Activated CD8-positive, alpha-beta memory T cell treated with anti-CD3 and anti-CD28 coated beads, Interleukin-2, amount 50 U/mL, for 1 hour (primary cell): ENCODE data around the gene DYNLT2.
A peak's percentile ranks its signal among the peaks of the same experiment; 100 is the strongest.

Experiments
- DNase-seq: peaks from one replicate; pipeline ENCODE4 v3.0.0-alpha.2; 2020; ENCODE audit errors: extremely low read depth

Gene DYNLT2

DNA sequence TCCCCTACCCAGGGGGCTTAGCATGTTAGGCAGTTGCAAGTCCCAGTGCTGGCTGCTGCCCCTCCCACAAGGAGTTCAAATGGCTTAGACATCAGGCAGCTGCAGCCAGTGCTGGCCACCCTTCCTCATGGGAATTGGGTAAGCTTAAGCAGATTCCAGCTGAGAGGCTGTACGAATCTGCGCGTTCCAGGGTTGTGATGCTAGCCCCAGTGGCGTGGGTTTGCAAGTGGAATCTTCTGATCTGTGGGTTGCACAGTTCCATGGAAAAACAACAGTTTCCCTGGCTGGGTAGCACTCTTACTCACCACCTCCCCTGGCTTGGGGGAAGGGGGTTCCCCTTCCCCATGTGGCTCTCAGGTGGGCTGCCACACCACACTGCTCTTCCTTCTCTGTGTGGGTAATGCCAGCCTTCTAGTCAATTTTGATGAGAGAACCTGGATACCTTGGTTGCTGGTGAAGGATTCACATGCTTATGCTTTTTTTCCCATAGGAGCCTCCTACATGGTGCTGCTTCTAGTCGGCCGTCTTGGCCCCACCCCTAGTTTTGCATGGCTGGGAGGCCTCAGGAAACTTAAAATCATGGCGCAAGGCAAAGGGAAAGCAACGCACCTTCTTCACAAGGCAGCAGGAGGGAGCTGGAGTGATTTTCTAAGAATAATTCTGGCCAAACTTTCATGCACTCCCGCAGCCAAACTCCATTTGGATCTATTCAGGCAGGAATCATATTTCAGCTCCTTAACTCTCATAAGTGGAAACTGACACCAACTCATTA, 13.0 kb downstream of the DYNLT2 start:
- no peak for DNase-seq

DNA sequence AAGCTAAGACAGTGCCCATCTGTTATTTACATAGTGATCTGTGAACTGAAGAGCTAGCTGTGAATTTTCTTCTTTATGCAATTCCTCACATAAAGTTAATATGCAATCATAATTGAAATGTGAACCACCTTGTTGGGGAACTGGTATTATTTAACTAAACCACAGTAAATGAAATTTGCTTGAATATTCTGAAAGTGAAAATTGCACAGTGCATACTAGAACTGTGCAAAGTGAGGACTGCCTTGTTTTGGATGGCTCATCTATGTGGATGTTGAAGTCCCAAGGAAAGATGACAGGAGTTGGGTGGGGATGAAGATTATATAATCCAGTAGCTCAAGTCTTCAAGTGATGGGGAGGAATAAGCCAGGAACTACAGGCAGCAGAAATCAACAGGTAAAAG, 21.4 kb downstream of the DYNLT2 start:
- no peak for DNase-seq

DNA sequence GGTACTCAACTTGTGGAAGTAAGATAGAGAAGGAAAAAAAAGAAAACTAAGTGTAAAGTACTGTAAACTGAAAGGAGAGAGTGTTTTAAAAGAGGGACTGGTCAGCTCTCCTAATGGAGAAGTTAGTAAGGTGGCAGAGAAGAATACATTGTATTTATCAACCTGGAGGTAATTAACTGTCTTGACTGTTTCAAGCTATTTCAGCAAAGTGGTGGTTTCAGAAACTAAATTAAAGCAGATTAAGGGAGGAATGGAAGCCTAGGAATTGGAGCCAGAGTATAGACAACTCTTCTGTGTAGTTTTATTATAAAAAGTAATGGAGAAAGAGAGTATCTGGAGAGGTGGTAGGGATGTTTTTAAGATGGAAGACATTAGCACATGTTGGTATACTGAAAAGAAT, 24.4 kb downstream of the DYNLT2 start:
- DNase-seq: no peak

DNA sequence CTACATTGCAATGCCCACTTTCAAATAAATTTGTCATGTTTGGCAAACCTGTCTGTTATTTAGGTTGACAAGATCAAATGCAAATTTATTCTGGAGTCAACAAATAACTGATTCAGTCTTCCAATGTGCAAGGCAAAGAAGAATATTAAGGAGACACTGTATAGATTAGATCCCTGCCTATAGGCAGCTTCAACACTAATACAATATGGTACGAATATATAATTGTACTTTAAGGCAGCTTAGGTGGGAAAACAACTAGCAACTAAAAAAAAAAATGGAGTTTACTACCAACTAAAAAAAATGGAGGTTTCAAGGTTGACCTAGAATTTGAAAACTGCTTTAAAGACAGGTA, 25.3 kb downstream of the DYNLT2 start:
- DNase-seq: no peak

DNA sequence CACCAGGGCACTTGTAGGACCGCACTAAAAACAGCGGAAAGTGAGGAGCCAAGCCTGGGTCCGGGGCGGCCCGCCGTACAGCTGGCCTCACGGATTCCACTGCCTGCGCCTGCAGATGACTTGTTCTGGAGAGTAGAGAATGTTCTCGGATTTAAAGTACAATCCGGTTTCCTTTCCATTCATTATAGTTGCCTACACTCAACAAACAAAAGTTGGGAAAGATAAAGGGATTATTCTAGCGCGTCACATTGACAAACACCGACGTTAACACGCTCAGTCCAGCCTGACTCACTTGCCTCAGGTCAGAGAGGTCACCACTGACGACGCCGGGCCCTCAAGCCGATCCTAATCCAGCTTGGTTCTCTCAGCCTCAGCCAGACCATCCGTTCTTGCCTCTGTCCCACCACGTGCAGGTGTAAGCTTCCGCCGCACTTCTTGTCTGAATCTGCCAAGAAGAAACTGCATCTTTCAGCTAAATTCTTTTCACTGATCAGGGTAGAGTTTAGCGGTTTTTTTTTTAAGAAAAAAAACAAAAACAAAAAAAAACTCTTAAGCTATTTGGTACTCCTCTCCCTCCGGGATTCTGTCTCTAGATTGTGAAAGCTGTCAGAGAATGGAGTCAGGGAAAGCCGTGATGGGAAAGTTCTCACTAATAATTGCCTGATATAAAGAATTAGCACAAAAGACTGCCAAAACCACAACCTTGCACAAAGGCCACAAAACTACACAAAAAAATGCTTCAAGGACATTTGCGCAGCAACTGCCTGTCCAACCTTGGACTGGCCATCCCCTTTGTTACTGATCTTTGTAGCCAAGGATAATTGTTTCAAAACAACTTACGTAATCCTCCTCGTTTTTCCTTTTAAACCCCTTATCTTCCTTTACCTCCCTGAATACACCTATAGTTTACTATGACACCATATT, 26.0 kb downstream of the DYNLT2 start:
- DNase-seq: no peak

DNA sequence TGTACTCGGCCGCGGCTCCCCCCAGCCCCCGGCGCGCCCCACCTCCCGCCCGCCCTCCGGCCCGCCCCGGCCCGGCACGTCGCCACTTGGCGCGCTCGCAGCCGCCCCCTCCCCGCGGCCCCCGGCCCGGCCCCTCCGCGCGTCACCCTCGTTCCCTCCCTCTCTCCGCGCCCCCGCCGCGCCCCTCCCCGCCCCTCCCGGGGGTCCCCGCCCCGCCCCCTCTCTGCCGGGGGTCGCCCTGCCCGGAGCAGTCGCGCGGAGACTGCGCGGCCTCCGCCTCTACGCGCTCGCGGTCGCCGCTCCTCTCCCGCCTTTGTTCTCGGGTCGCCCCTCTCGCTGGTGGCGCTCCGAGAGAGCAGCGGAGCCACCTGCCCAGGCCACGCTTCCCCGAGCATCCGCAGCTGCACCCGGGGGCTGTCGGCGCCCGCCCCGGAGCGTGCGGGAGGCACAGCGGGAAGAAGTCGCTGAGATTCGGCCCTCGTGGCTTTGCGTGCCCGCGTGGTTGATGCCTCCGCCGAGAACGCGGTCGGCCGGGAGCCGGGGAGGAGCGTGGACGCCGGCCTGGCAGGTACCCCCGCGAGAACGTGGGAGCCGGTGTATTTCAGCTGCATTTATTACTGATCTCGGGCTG, 26.8 kb downstream of the DYNLT2 start, which contains the start of gene PHF10:
Gene PHF10, minus strand, starts transcription at position 7 of the 631 bp plus-strand sequence. CDS start 569 bp downstream, outside the sequence.
- DNase-seq: no peak

DNA sequence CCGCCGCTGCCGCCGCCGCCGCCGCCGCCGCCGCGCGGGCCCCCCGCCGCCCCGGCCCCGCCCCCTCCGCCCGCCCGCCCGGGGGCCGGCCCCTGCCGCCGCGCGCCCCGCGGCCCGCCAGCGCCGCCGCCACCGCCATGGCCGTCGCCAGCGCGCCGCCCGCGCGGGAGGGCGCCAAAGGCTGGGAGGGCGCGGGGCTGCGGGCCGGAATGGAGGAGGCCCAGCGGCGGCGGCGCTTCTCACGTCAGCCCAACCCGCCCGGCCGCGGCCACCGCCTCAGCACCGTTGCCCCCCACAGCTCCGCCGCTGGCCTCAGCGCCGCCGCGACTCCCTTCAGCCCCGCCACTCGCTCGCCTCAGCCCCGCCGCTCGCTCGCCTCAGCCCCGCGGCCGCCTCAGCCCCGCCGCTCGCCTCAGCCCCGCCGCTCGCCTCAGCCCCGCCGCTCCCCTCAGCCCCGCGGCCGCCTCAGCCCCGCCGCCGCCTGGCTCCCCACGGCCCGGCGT, 27.3 kb downstream of the DYNLT2 start:
- DNase-seq: no peak

DNA sequence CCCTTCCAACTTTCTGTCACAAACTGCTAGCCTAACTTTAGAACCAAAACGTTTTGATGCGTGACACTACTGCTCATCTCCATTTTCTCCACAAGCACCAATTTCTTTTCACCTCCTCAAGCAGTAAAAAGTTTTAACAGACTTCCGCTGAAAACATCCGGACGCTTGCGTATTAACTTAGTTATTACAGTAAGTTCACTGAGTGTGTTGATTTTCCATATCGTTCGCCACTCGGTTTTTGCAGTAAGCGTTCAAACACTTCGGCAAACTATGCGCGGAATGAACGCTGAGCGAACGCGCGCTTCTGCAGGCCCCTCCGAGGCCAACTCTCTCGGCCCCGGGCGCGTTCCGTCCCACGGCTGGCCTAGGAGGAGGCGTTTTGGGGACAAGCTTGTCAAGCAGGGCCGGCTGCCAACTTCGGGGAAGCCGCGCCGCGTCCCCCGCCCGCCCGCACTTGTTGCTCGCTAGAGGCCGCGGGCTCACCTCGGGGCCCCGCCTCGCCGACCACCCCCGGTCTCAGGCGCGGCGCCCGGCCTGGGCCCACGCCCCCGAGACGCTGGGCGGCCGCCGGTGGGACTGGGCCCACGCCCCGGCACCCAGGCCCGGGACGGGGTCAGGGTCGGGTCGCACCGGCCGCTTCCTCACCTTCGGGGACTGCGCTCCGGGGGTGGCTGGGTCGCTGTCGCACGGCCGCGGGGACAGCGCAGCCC, 28.0 kb downstream of the DYNLT2 start:
- DNase-seq: no peak

DNA sequence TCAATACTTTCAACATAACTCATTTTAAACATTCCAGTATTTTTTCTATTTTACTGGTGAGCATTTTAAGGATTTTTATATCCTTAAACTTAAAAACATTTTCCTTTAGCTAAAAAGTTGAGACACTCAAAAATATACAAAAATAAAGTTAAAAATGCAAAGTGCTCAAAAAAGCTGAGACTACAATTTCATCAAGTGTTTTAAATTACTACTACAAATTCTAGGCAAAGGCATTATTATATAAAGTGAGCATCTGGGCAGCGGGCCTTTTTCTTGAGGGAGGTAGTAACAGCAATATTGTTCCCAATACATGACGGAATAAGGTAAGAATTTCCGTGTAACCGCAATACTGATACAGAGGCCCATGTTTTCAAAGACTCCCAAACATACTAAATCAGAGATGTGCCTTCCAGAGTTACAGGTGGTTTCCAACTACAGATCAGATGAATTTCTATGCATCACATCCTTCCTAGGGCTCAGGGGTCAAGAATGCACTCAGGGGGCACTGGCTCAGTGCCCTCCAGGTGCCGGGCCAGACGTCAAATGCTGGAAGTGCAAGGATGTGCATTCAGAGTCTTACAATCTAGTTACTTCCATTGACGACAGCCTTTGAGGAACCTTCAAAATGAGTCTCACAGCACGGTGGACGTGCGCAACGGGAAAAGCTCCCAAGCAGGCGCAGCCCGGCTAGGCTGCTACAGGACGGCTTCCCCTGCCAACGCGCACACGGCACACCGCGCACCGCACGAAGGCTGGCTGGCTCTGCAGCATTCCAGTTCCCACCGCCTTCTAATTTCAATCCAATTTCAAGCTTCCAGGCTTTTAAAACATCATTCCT, 28.8 kb downstream of the DYNLT2 start:
- DNase-seq: no peak

DNA sequence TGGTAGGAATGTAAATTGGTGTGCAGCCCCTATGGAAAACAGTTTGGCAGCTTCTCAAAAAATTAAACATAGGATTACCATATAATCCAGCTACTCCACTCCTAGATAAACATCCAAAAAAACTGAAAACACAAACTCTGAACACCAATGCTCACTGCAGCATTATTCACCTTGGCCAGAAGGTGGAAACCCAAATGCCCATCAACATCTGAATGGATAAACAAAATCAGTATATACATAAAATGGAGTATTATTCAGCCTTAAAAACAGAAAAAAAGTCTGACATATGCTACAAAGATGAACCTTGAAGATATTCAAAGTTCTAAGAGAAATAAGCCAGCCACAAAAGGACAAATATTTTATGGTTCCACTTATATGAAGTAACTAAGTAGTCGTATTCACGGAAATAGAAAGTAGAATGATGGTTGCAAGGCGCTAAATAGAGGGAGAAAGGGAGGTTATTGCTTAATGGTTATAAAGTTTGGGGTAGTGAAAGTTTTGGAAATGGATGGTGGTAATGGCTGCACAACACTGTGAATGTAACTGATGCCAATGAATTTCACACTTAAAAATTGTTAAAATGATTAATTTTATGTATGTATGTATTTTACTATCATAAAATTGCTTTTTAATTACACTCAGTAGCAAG, 31.0 kb downstream of the DYNLT2 start:
- no peak for DNase-seq

DNA sequence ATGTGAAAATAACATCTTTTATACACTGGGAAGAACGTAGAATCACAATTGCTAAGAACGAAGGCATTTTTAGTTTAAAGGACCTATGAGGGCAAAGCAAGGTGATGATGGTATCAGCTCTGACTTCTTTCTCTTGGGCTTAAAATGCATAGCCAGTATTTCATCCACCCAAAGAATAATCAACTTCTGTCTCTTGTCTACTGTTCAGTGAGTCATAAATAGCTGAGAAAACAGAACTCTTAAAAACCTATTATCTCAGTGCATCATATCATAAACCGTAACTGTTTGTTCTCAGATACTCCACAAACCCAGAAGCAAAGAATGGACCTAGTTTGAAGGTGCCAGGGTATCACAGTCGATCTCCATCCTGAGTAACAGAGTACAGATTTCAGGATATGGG, 32.3 kb downstream of the DYNLT2 start:
- no peak for DNase-seq

DNA sequence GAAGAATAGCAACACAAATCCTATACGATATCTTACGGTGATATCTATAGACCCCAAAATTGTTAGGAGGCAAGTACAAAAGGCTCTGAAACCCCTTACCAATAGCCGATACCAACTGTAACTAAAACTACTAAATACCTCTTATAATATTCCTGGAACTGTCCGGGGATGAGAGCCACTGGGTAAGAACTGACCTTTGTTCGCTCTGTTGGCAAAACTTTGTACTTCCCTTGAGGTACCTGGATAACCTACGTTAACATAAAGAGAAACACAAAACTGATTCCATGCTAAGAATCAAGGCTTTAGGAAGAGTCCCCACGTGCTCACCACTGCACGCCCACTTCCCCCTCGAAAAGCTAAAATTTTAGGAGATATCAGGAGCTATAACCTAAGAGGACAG, 36.8 kb downstream of the DYNLT2 start:
- no peak for DNase-seq

DNA sequence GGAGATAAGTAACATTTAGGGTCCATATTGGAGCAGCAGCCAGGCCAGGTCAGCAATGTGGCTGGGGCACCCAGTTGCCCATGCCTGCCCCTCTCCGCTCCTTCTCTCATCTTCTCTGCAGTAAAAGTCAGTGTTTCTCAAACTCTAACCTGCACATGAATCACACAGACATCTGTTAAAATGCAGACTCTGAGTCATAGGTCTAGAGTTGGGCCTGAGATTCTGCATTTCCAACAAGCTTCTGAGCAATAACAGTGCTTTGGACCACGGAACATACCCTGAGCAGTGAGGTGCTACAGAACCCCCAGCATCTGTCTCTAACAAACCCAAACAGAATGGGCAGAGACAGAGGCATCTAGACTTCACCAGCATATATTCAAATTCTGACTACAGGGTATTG, 37.2 kb downstream of the DYNLT2 start:
- no peak for DNase-seq

DNA sequence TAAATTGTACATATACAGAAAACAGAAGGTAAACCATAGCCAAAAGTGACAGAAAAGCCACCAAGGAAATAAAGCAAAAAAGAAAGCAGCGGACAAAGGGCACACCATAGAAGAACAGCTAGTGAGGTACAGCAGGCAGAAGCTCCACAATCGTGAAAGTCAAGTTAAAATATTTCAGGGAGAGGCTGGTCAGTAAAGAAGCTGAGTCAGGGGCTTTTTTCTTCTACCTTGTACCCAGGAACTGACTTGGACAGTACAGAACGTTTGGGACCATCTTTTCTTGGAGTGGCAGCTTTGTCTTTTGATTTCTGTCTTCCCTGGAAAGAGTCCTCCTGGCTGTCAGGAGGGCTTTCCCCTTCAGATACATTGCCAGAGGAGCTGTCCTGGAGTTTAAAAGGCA, 41.4 kb downstream of the DYNLT2 start:
- DNase-seq: no peak

DNA sequence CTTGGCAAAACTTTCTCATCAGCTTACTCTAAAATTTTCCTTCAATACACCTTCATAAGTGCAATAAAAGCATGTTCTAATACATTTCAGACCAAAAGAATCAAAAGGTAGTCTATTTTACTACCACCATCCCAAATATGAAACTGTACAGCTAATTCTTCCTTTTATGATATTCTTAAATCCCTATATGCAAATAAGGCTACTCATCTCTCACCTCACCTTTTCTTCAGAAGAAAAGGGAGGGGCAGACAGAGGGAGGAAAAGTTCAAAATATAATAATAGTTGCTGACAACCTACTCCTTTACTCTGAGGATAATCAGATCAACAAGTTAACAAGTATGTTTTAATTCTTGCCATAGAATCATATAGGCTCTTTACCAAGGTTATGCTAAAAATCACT, 42.1 kb downstream of the DYNLT2 start:
- no peak for DNase-seq

DNA sequence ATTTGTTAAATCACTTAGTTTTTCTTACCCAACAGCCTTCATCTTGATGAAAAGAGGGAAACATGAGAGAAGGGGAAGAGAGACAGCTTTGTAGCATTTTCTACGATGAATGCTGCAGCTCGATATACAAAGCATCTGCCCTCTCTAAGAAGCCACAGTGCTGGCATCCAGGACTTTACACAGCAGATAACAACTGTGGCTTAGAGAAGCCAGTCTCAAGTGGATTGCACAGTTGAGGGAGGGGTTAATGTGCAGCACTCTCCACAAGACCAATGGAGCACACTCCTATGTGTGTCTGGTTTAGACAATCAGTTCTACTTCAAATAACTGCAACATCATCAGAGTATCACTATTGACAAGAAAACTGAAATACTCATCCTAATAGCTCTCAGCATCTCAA, 43.6 kb downstream of the DYNLT2 start:
- no peak for DNase-seq

DNA sequence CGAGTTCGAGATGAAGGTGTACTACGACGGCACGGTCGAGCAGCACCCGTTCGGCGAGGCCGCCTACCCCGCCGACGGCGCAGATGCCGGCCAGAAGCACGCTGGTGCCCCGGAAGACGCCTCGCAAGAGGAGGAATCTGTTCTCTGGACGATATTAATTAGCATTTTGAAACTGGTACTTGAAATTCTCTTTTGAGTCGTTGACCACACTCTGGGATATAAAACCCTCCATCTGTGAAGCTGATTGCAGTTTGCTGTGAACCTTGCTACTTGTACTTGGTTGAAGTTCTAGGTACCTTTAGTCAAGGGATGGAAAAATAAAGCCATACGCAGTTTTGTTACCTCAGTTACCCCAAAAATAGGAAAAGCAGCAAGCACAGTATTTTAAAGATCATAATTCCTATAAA, 48.5 kb downstream of the DYNLT2 start:
- no peak for DNase-seq

DNA sequence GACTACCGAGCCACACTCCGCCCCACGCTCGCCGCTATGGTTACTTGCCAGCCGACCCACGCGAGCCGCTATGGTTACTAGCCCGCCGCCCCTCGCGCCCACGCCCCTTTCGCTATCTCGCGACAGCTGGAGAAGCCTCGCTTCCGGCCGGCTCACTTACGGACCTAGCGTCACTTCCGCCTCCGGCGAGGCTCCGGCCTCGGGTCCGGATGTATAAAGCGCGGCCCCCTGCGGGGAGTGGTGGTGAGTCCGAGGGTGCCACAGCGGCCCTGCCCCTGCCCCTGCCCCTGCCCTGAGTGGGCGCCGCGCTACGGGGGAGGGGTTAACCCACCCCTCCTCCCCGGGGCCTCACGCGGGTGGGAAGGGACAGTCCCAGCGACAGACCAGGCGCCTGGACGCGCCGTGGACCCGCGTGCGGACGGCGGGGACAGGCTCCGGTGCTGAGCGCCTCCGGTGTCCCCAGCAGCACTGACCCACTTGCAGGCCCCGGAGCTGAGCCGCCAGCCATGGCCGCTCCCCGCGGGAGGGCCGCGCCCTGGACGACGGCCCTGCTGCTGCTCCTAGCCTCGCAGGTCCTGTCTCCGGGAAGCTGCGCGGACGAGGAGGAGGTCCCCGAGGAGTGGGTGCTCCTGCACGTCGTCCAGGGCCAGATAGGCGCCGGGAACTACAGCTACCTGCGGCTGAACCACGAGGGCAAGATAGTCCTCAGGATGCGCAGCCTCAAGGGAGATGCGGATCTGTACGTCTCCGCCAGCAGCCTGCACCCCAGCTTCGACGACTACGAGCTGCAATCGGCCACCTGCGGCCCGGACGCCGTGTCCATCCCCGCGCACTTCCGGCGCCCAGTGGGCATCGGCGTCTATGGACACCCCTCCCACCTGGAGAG, 49.2 kb downstream of the DYNLT2 start, which contains the start of the genes C6orf120 and WDR27:
Gene C6orf120, plus strand, starts transcription at position 173 of the 886 bp plus-strand sequence. Its CDS starts 334 bp downstream, at position 507.
Gene WDR27, minus strand, starts transcription at position 76 of the 886 bp plus-strand sequence. CDS start 13,024 bp downstream, outside the sequence.
- DNase-seq: peak; percentile 93
